Spleen (tissue), 7 donors: ENCODE results near the gene GAB2.
A peak's percentile ranks its signal among the peaks of the same experiment; 100 is the strongest.

Experiments used
- CTCF ChIP-seq, 11 experiments: fragments of 200-600 bp in 7 of 11; fragments of 450-650 bp in 4 of 11; sonication (generic) in 4 of 11; IDR thresholded peaks in 8 of 11; conservative IDR thresholded peaks in 3 of 11; 1 replicate in 7 of 11; 2 replicates in 4 of 11; pipeline versions ENCODE4 v1.4.0 to v1.8.0; 2016 to 2021; ENCODE audit warnings: antibody characterized with exemption in 11 of 11, inconsistent platforms in 4 of 11, mild to moderate bottlenecking in 1 of 11
- POLR2AphosphoS5 ChIP-seq, 3 donors: sonication (generic); formaldehyde crosslinking; IDR thresholded peaks; one replicate each; pipeline ENCODE4 v1.5.1; 2017; ENCODE audit warnings: antibody characterized with exemption in 3 of 3
- donor health status: DM: no; HTN: no; CAD: no; lungs with moderate emphysema.
- donor health status: DM: no; HTN: no; CAD: no.
- donor health status: DM: no; HTN: no; CAD: no.

GRCh38 chr11:78188286-78189173 is 229.1 kb downstream of the GAB2 start, which contains the start of the genes KCTD21 and USP35:
- TF ChIP-seq POLR2AphosphoS5 (IDR thresholded peaks at IDR 0.05), result peak; percentile 96 to 97 (median 97)
- TF ChIP-seq CTCF (IDR thresholded peaks at IDR 0.05 in 8 of 11, conservative IDR thresholded peaks at IDR 0.05 in 3 of 11), result peak in 3 of 11 experiments; percentile 19 to 35 (median 23)
